Fibroblast of lung (primary cell): ENCODE results near the gene DKK3. TPM values are rescaled to one million over a fixed set of nuclear protein-coding genes. Genes with fewer than 3 reads are reported as not detected.
A peak's percentile ranks its signal among the peaks of the same experiment; 100 is the strongest.

Experiments
- DNase-seq, 2 donors: peaks; one replicate each; pipeline versions ENCODE4 v3.0.0 to v3.0.0-alpha.2; 2010; ENCODE audit warnings: low read depth in 2 of 2
- H2AFZ ChIP-seq: 2 replicates; pipeline ENCODE4 v1.5.1; 2012; ENCODE audit warnings: low read length, control low read depth, inconsistent platforms
- H3K27ac ChIP-seq: 2 replicates; pipeline ENCODE4 v1.5.1; 2011; ENCODE audit warnings: low read length, control low read depth; ENCODE audit not compliant: insufficient read depth
- H3K27me3 ChIP-seq: 2 replicates; pipeline ENCODE4 v1.5.1; 2011; ENCODE audit warnings: mild to moderate bottlenecking, low read length; ENCODE audit not compliant: control insufficient read depth, insufficient read depth
- H3K36me3 ChIP-seq: 2 replicates; pipeline ENCODE4 v1.5.1; 2011; ENCODE audit warnings: low read length; ENCODE audit not compliant: control insufficient read depth, insufficient read depth
- H3K4me1 ChIP-seq: 2 replicates; pipeline ENCODE4 v1.5.1; 2011; ENCODE audit warnings: low read length; ENCODE audit not compliant: control insufficient read depth, insufficient read depth; ENCODE audit errors: extremely low read depth
- H3K4me2 ChIP-seq: 2 replicates; pipeline ENCODE4 v1.5.1; 2011; ENCODE audit warnings: low read length, control low read depth; ENCODE audit not compliant: insufficient read depth; ENCODE audit errors: extremely low read depth
- H3K4me3 ChIP-seq, 4 experiments: fragments of 200-600 bp in 1 of 4; sonication (generic) in 1 of 4; replicated peaks in 1 of 4; 2 replicates each; pipeline ENCODE4 v1.5.1; 2011 to 2016; ENCODE audit warnings: low read length in 4 of 4, low read depth in 3 of 4, mild to moderate bottlenecking in 3 of 4, control low read depth in 2 of 4, inconsistent platforms in 1 of 4, mixed read lengths in 1 of 4; ENCODE audit not compliant: insufficient read depth in 1 of 4; ENCODE audit errors: control extremely low read depth in 1 of 4
- H3K79me2 ChIP-seq: 2 replicates; pipeline ENCODE4 v1.5.1; 2012; ENCODE audit warnings: mild to moderate bottlenecking, low read length, inconsistent platforms; ENCODE audit not compliant: control insufficient read depth, insufficient read depth
- H3K9ac ChIP-seq: 2 replicates; pipeline ENCODE4 v1.5.1; 2011; ENCODE audit warnings: mild to moderate bottlenecking, low read length, control low read depth; ENCODE audit not compliant: insufficient read depth
- H3K9me3 ChIP-seq: 2 replicates; pipeline ENCODE4 v1.5.1; 2012; ENCODE audit warnings: low read depth, low read length; ENCODE audit not compliant: control insufficient read depth, insufficient read depth
- H4K20me1 ChIP-seq: 2 replicates; pipeline ENCODE4 v1.5.1; 2011; ENCODE audit warnings: low read length; ENCODE audit not compliant: control insufficient read depth, insufficient read depth; ENCODE audit errors: extremely low read depth
- CTCF ChIP-seq, 2 donors: IDR thresholded peaks in 1 of 2; conservative IDR thresholded peaks in 1 of 2; 1 replicate in 1 of 2; 2 replicates in 1 of 2; pipeline ENCODE4 v1.5.1; 2011 to 2012; ENCODE audit warnings: low read length in 2 of 2, control low read depth in 1 of 2, inconsistent platforms in 1 of 2, low read depth in 1 of 2, mild to moderate bottlenecking in 1 of 2
- EZH2 ChIP-seq: IDR thresholded peaks from 2 replicates; pipeline ENCODE4 v1.5.1; 2012; ENCODE audit warnings: low read length, control low read depth, mild to moderate bottlenecking; ENCODE audit errors: missing control alignments
- polyA plus RNA-seq, 2 donors: library from polyadenylated mRNA; depleted of rRNA in 1 of 2; stranded (reverse) in 1 of 2; unstranded in 1 of 2; fragments of >200 nt; gene quantifications; 2 replicates each; pipeline ENCODE4 v1.2.1, GENCODE V29; 2011 to 2012; ENCODE audit warnings: missing spikeins in 1 of 2
- total RNA-seq: library from RNA; depleted of rRNA; stranded (reverse); fragments of >200 nt; gene quantifications from 2 replicates; pipeline ENCODE4 v1.2.1, GENCODE V29; 2014

Gene DKK3
- total and polyA plus RNA-seq, 2 donors (not counting 1 experiment from before 2014, with no cell fraction given) = 1,064 to 1,566 TPM

GRCh38 chr11:11992257-11993212 lies 15.9 kb downstream of the DKK3 start:
- no peaks in the 10 kb centered on the region for H4K20me1 ChIP-seq
- peaks cover 34% of the 10 kb centered on the region for H3K4me1 ChIP-seq
- H3K79me2 ChIP-seq = peaks cover 11% of the 10 kb centered on the region
- no peak overlapping the region for H3K4me2 ChIP-seq
- H3K36me3 ChIP-seq = peaks cover 17% of the 10 kb centered on the region
- no peak overlapping the region for H3K9ac ChIP-seq
- H3K9me3 ChIP-seq = no peaks in the 10 kb centered on the region
- no peak overlapping the region for H3K4me3 ChIP-seq
- TF ChIP-seq CTCF (conservative IDR thresholded peaks at IDR 0.05 in 1 of 2, IDR thresholded peaks at IDR 0.05 in 1 of 2; ENCODE audit: low read depth in 1 of 2, low read length in 2 of 2) (no peak), EZH2 (no peak)
- no peak overlapping the region for H3K27ac ChIP-seq
- H3K27me3 ChIP-seq = no peaks in the 10 kb centered on the region
- peak in 1 of 2 donors; percentile 79 for DNase-seq
- no peak overlapping the region for H2AFZ ChIP-seq

GRCh38 chr11:11989774-11990744 lies 18.4 kb downstream of the DKK3 start:
- DNase-seq = peak in 1 of 2 donors; percentile 38
- TF ChIP-seq CTCF (conservative IDR thresholded peaks at IDR 0.05 in 1 of 2, IDR thresholded peaks at IDR 0.05 in 1 of 2; ENCODE audit: low read depth in 1 of 2, low read length in 2 of 2) (no peak), EZH2 (no peak)
- H3K79me2 ChIP-seq = peaks cover 12% of the 10 kb centered on the region

More at GRCh38 chr11:11989774-11990744, 18.4 kb downstream of the DKK3 start:
- Histone ChIP-seq H2AFZ (no peak overlapping the region), H3K4me2 (no peak overlapping the region), H3K9ac (no peak overlapping the region), H3K36me3 (peaks cover 4% of the 10 kb centered on the region), H3K4me3 (no peak overlapping the region), H4K20me1 (no peaks in the 10 kb centered on the region), H3K9me3 (no peaks in the 10 kb centered on the region), H3K27me3 (no peaks in the 10 kb centered on the region), H3K27ac (no peak overlapping the region), H3K4me1 (peaks cover 52% of the 10 kb centered on the region)
